ENCODE results near the gene TMEM145.

GRCh38 chr19:42303876-42304275 lies 9.2 kb upstream of the TMEM145 start:
- TF ChIP-seq CTCF (IDR thresholded peaks at IDR 0.05) (no peak), POLR2A (IDR thresholded peaks at IDR 0.05) (no peak), POLR2AphosphoS5 (IDR thresholded peaks at IDR 0.05) (no peak), EP300 (IDR thresholded peaks at IDR 0.05) (no peak)

Measured in stomach (tissue), 4 donors.